Measurements from ENCODE around the gene GOLGA6C.
"Not testable (repeated sequence)": the region's sequence is repeated elsewhere in the genome, so short reads cannot be mapped to it uniquely, and the experiment has no call there.

The GOLGA6C gene

DNA sequence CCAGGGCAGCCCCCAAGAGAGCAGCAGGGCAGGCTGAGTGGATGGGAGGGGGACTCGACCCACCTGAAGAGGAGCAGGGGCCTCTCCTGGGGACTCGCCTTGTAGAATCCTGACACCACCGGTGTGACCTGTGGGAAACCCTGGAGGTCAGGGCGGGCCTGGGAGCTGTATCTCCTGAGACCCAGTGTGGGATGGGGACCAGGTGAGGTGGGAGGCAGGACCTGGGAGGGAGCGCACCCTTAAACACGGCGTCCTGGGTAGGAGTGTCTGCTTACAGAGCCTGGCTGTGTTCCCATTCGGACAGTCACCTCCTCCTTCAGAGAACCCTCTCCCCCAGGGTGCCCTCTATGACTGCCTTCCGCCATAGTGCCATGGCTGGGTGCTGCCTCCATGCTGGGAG, 29.3 kb upstream of the GOLGA6C start:
- no peak for DNase-seq

- no peak for DNase-seq
Measured at GRCh38 chr15:75229191-75230015, 28.7 kb upstream of the GOLGA6C start.

- DNase-seq = no peak
Measured at GRCh38 chr15:75230016-75230343, 28.2 kb upstream of the GOLGA6C start.

DNA sequence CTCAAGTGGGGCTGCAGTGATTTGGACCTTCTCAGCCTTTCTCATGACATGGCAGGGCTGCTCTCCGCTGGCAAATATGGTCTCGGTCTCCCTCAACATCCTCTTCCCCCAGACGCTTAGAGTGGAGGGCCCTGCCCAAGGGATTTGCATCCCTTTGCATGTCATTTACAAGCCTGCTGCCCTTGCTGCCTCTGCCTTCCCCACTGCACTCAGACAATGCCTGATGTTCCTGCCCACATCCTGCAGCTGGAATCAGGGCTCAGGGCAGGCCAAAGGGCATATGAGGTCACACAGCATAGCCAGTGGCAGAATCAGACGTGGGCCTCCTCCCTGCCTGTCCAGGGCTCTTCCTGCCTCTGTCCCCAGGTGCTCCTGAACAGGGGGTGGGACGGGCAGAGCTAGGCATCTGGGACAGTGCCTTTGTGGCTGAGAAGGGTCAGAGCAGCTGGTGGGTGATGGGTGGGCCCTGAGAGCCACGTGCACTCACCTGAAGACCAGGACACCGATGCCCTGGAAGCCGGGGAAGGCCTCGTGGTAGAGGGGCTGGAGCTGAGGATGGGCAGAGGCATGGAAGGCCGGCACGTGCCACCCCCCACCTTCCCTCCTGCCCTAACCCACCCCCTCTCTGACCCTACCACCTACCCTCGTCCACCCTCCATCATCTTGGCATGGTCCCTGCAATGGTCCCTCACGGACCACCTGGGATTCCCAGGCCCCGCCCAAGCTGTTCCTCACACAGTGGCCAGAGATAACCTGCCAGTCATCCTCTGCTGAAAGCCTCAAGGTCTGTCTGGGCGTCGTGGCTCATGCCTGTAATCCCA, 27.4 kb upstream of the GOLGA6C start:
- no peak for DNase-seq

DNA sequence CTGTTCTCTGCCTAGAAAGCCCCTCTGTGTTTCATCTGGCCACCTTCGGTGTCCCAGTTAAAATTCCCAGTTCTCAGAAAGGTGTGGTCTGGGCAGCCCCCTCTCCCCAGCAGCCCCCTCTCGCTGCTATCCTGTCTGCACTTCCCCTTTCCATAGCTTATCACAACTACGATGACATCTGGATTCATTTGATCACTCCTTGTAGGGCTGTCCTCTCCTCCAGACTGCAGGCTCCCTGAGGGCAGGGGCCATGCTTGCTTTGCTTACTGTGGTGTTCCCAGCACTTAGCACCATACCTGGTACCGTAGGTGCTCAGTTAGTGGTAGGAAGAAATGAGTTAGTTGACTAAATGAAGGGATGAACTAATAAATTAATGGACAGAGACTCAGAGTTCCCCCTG, 26.3 kb upstream of the GOLGA6C start:
- DNase-seq = no peak

GRCh38 chr15:75232252-75232813, 25.8 kb upstream of the GOLGA6C start:
- DNase-seq = no peak

GRCh38 chr15:75232826-75233503, 25.2 kb upstream of the GOLGA6C start:
- DNase-seq = no peak

DNA sequence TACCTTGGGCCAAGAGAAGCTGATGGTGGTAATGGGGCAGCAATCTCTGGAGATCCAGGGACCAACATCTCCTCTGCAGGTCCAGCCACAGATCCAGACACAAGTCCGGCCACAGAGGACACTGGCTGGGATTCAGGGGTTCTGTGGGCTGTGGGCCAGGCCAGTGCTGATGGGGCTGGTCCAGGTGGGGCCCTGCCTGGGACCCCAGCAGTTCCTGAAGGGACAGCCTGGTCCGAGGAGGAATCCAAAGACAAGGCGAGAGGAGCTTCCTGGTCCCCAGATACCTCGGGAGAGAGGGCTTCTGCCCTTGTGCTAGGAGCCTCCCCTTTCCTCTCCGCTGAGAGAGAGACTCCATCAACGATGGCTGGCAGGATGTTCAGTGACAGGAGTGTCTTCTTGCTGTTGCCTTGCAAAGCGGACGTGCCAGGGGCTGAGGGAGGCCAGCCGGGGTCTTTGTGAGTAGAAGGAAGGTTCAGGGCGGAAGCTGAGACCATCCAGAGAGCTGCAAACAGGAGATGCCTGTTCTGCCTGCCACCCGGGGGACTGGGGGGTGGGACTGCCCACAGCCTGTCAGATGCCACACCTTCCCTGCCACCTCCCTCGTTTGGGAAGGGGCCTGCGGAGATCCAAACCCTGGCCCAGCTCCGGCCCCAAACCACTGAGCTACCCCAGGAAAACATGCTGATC, 24.5 kb upstream of the GOLGA6C start:
- DNase-seq = no peak

- no peak for DNase-seq
Measured at GRCh38 chr15:75234191-75234810, 23.8 kb upstream of the GOLGA6C start.

GRCh38 chr15:75235051-75235673, 23.0 kb upstream of the GOLGA6C start:
- no peak for DNase-seq

DNA sequence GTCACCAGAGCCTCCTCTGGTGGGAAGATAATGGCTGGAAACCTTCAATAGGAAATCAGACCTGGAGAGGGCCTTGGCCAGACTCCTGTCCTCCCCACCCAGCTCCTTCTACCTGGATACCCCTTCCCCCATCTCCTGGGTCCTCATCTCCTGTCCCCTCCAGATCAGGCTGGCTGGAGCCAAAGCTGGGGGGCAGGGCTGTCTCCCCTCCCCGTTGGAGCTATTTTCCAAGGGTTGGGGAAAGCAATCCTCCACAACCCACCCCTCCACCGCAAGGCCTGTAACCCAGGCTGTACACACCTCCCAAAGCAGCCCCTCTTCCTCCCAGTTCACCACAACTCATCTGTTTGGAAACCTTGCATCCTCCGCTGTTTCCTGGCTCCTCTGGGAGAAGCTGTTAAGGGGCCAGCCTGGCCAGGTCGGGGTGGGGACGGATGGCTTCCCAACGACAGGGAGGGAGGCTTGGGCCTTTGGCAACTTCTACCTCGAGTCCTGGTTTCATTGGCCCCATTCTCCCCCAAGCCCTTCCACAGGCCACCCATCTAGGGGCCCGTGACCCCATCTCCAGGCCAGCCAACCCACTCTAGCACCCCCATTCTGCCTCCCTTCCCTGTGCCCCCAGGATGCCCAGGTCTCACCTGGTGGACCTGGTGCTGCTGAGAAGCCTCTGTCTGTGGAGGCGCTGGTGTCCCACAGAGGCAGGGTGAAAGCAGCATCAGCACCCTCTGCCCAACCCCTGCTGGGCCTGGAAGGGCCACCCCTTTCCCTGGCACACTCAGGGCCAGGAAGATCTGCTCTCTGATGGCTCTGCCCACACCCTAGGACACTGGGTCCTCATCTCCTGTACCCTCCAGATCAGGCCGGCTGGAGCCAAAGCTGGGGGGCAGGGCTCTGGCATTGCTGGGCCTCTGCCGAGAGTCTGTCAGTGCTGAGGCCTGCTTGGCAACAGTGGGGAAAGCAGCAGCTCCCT, 22.1 kb upstream of the GOLGA6C start:
- DNase-seq = no peak

GRCh38 chr15:75237316-75237982, 20.7 kb upstream of the GOLGA6C start:
- DNase-seq = no peak

DNA sequence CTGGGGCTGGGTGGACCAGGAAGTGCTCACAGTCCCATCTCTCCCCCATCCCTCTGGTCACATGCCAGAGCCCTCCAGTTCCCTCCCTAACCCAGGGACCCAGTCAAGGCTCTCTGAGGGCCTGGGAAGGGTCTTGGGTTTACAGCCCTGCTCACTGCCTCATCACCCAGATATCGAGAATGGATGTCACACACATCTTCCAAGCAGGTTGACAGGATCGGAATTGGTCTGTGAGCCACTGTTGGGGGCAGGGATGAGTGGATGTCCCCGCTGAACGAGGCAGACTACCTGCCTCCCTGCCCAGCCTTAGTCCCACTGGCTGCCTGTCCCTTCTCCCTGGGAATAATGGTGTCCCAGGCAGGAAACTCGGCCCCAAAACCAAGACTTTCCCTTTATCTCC, 20.0 kb upstream of the GOLGA6C start:
- DNase-seq = no peak

GRCh38 chr15:75245741-75246140, 12.4 kb upstream of the GOLGA6C start:
- not testable (repeated sequence) for DNase-seq

DNA sequence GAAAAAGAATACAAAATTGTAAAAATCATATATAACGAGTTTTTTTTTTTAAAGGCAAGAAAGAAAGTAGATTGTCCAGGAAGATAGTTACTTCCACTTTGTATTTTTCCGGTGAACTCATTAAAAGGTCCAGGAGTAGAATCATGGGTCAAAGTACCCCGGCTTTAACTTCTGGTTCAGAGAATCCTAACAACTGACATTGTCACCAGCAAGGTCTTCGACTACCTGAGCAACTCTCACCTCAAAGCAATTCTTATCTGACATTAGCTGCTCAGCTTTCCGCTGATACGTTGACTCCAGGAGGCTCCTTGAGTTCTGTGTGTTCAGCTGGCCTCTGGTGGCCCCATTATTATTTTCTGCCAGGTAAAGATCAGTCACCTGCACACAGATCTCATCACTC, 9.1 kb upstream of the GOLGA6C start:
- DNase-seq = not testable (repeated sequence)

GRCh38 chr15:75249726-75250125, 8.4 kb upstream of the GOLGA6C start:
- DNase-seq = no peak

DNA sequence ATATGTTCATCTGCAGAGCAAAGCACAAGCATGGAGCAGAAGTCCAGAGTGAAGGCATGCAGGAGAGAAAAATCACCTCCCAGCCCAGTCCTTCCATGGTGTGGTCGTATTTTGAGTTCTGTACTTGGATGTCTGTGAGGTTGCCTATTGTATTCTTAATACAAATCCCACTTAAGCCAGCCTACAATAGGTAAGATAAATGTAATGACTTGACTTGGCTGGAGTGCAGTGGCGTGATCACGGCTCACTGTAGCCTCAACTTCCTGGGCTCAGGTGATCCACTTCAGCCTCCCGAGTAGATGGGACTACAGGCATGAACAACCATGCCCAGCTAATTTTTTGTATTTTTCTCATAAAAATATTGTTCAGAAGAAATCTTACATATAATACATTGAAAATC, 6.8 kb upstream of the GOLGA6C start:
- not testable (repeated sequence) for DNase-seq

DNA sequence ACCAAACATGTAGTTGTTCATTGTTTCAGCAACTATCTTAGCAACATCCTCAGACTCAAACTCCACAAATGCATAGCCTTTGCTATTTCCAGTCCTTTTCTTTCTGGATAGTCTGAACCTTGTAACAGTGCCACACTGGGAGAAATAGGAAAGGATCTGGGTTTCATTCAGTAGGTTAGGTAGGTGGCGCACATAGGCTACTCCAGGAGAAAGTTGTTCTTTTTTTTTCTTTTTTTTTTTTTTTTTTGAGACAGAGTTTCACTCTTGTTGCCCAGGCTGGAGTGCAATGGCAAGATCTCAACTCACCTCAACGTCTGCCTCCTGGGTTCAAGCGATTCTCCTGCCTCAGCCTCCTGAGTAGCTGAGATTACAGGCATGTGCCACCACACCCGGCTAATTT, 5.8 kb upstream of the GOLGA6C start:
- DNase-seq = not testable (repeated sequence)

DNA sequence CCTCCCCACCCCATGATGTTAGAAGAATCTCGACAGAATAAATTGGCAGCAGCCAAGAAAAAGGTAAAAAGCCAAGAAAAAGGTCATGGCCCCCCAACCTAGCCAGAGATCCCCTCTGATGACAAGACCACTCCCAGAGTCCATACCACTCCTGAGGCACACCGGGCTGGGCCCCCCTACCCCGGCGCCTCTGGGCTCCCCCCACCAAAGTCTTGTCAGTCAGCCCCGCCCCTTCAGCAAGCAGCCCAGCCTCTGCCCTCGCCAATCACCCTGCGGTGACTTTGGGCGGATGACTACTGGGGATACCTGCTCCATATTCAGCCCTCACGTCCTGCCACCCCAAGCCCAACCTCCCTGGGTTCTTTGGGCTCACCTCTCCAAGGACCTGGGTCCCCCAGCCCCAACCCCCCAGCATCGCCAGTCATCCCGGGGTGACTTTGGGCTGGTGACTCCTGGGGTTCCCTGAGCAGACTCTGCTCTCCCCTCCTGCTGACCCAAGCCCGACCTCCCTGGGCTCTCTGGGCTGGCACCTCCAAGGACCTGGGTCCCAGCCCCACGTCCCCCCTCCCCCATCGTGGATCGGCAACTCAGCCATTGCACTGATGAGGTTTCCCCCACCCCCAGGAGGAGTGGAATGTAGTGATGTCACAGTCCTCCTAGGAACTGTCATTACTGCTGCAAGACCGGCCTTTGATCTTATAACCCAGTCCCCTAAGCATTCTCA, 648 bp downstream of the GOLGA6C start:
- not testable (repeated sequence) for DNase-seq
